ENCODE data around the gene LPIN2. TPM values are rescaled to one million over a fixed set of nuclear protein-coding genes. Genes with fewer than 3 reads are reported as not detected.

The LPIN2 gene
- total and polyA plus RNA-seq, 2 experiments from 2014 or later = 9.0 to 10.8 TPM

- Histone ChIP-seq H3K4me1 (ENCODE audit: insufficient read depth) (peaks cover 19% of the 10 kb centered on the region), H2AFZ (no peak overlapping the region), H3K9me2 (ENCODE audit: insufficient read depth) (no peaks in the 10 kb centered on the region), H3K27ac (ENCODE audit: low read depth) (0 out of 2 replicates have a peak overlapping the region, but pooled peaks have one; percentile 60), H3K79me2 (replicated peaks; ENCODE audit: insufficient read depth) (peaks cover 15% of the 10 kb centered on the region), H4K20me1 (replicated peaks; ENCODE audit: insufficient read depth) (no peaks in the 10 kb centered on the region), H3K4me3 (no peak overlapping the region), H3K36me3 (ENCODE audit: insufficient read depth) (no peaks in the 10 kb centered on the region), H3K4me2 (no peak overlapping the region), H3K27me3 (ENCODE audit: insufficient read depth) (no peaks in the 10 kb centered on the region), H3F3A (replicated peaks; ENCODE audit: low read depth) (no peaks in the 10 kb centered on the region)
- ATAC-seq (peak; percentile 43; the same call in 1 of the 3 replicates), DNase-seq (ENCODE audit: low spot score) (no peak)
- Mint-ChIP-seq H3K27me3 (ENCODE audit: insufficient read depth, low read depth, poor library complexity) (no peaks in the 10 kb centered on the region), H3K36me3 (ENCODE audit: low read depth) (no peaks in the 10 kb centered on the region), H3K4me1 (peaks cover 26% of the 10 kb centered on the region), H3K27ac (no peak overlapping the region), H3K4me3 (no peak overlapping the region), H3K9me3 (no peaks in the 10 kb centered on the region)
- no peak for TF ChIP-seq POLR2AphosphoS5 (IDR thresholded peaks at IDR 0.05; ENCODE audit: low read depth)
- no peak for TF ChIP-seq CREB1 (CRISPR knock-in tag; IDR thresholded peaks at IDR 0.05; ENCODE audit: low read depth)
- TF ChIP-seq JUNB (IDR thresholded peaks at IDR 0.05; ENCODE audit: unreplicated experiment) = no peak
- no peak for TF ChIP-seq CTCF (conservative IDR thresholded peaks at IDR 0.05; ENCODE audit: low read depth in 2 of 2)
- no peak for TF ChIP-seq NANOG (IDR thresholded peaks at IDR 0.05; ENCODE audit: borderline replicate concordance)
- TF ChIP-seq STAT1 (IDR thresholded peaks at IDR 0.05; ENCODE audit: unreplicated experiment) = no peak
- no peak for TF ChIP-seq ZNF462 (CRISPR knock-in tag; IDR thresholded peaks at IDR 0.05)
- no peak for TF ChIP-seq ZNF114 (CRISPR knock-in tag; IDR thresholded peaks at IDR 0.05)
- no peak for TF ChIP-seq REST (IDR thresholded peaks at IDR 0.05; ENCODE audit: unreplicated experiment)
- TF ChIP-seq EZH2phosphoT487 (IDR thresholded peaks at IDR 0.05; ENCODE audit: unreplicated experiment) = no peak
- no peak for TF ChIP-seq EZH2 (IDR thresholded peaks at IDR 0.05; ENCODE audit: low read depth, unreplicated experiment)
- no peak for TF ChIP-seq ZNF331 (CRISPR knock-in tag; IDR thresholded peaks at IDR 0.05; ENCODE audit: low read depth)
- TF ChIP-seq ETS1 (IDR thresholded peaks at IDR 0.05) = no peak
Observed at GRCh38 chr18:2967357-2967756, 45.6 kb downstream of the LPIN2 start.
